ENCODE measurements around the gene CENPT. TPM values are rescaled to one million over a fixed set of nuclear protein-coding genes. Genes with fewer than 3 reads are reported as not detected.

Gene CENPT
- total RNA-seq, 1 donor from 2014 or later: 10.3 TPM

DNA sequence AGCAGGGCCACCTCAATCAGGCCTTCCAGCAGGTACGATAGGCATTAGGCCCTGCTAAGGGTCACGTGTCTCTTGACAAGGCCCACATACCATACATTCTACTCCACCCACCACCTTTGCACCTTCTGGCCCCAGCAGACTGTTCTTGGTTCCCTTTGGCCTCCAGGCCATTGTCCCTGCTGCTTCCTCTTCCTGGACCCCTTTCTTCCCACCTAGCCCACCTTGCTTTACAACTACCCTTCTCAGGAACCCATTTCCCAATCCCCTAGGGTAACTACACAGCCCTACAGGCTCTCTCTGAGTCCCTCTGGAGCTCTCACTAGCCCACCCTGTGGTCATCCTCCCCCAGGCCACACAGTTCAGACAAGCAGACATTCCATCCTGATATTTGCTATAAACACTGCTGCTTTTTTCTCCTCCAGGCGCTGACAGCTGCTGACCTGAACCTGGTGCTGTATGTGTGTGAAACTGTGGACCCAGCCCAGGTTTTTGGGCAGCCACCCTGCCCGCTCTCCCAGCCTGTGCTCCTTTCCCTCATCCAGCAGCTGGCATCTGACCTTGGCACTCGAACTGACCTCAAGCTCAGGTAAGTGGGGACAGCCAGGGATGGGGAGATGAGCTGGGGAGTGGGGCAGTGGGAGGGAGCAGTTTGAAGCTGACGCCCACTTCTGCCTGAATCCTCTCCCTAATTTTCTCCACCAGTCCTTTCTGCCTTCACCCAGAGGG lies 35.8 kb upstream of the CENPT start:
- no peak overlapping the region for H3K4me3 ChIP-seq (ENCODE audit: low read depth, low read length)
- H3K27me3 ChIP-seq (ENCODE audit: control insufficient read depth, insufficient read depth, low read length): no peaks in the 10 kb centered on the region
- TF ChIP-seq, protein P1, sequence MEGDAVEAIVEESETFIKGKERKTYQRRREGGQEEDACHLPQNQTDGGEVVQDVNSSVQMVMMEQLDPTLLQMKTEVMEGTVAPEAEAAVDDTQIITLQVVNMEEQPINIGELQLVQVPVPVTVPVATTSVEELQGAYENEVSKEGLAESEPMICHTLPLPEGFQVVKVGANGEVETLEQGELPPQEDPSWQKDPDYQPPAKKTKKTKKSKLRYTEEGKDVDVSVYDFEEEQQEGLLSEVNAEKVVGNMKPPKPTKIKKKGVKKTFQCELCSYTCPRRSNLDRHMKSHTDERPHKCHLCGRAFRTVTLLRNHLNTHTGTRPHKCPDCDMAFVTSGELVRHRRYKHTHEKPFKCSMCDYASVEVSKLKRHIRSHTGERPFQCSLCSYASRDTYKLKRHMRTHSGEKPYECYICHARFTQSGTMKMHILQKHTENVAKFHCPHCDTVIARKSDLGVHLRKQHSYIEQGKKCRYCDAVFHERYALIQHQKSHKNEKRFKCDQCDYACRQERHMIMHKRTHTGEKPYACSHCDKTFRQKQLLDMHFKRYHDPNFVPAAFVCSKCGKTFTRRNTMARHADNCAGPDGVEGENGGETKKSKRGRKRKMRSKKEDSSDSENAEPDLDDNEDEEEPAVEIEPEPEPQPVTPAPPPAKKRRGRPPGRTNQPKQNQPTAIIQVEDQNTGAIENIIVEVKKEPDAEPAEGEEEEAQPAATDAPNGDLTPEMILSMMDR (IDR thresholded peaks at IDR 0.05; ENCODE audit: insufficient read depth, low read length, severe bottlenecking): no peak
- H3K36me3 ChIP-seq (ENCODE audit: control insufficient read depth, insufficient read depth, low read length): peaks cover 47% of the 10 kb centered on the region
- no peak for FAIRE-seq
- no peak for DNase-seq (ENCODE audit: low read depth)

DNA sequence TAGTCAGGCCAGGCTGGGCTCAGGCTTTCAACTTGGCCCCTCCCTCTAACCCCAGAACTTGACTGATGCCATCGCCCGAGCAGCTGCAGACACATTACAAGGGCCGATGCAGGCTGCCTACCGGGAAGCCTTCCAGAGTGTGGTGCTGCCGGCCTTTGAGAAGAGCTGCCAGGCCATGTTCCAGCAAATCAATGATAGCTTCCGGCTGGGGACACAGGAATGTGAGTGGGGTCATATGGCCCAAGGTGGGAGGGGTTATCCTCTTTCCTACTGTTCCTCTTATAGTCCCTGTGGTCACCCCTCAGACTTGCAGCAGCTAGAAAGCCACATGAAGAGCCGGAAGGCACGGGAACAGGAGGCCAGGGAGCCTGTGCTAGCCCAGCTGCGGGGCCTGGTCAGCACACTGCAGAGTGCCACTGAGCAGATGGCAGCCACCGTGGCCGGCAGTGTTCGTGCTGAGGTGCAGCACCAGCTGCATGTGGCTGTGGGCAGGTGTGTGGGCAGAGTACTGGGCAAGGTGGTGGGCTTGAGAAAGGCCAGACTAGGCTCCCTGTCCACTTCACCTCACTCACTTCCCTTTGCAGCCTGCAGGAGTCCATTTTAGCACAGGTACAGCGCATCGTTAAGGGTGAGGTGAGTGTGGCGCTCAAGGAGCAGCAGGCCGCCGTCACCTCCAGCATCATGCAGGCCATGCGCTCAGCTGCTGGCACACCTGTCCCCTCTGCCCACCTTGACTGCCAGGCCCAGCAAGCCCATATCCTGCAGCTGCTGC lies 35.1 kb upstream of the CENPT start:
- no peak for FAIRE-seq
- Histone ChIP-seq H3K4me3 (ENCODE audit: low read depth, low read length) (no peak overlapping the region), H3K36me3 (ENCODE audit: control insufficient read depth, insufficient read depth, low read length) (peaks cover 53% of the 10 kb centered on the region), H3K27me3 (ENCODE audit: control insufficient read depth, insufficient read depth, low read length) (no peaks in the 10 kb centered on the region)
- TF ChIP-seq, protein P1 (IDR thresholded peaks at IDR 0.05; ENCODE audit: insufficient read depth, low read length, severe bottlenecking): no peak
- DNase-seq (ENCODE audit: low read depth): no peak

DNA sequence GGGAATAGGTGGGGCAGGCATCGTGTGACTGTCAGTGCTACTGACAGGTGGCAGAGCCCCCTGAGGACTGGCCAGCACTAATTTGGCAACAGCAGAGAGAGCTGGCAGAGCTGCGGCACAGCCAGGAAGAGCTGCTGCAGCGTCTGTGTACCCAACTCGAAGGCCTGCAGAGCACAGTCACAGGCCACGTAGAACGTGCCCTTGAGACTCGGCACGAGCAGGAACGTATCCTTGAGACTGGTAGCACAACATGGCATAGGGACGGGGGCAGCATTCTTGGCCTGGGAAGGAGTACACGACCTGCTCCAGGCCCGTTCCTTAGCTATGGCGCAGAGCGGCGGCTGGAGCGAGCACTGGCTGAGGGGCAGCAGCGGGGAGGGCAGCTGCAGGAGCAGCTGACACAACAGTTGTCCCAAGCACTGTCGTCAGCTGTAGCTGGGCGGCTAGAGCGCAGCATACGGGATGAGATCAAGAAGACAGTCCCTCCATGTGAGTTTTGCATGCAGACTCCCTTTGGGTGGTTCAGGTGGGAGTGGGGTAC lies 34.2 kb upstream of the CENPT start:
- Histone ChIP-seq H3K36me3 (ENCODE audit: control insufficient read depth, insufficient read depth, low read length) (peaks cover 59% of the 10 kb centered on the region), H3K27me3 (ENCODE audit: control insufficient read depth, insufficient read depth, low read length) (no peaks in the 10 kb centered on the region), H3K4me3 (ENCODE audit: low read depth, low read length) (no peak overlapping the region)
- DNase-seq (ENCODE audit: low read depth) (no peak), FAIRE-seq (peak; percentile 81)
- TF ChIP-seq, protein P1 (IDR thresholded peaks at IDR 0.05; ENCODE audit: insufficient read depth, low read length, severe bottlenecking): no peak

DNA sequence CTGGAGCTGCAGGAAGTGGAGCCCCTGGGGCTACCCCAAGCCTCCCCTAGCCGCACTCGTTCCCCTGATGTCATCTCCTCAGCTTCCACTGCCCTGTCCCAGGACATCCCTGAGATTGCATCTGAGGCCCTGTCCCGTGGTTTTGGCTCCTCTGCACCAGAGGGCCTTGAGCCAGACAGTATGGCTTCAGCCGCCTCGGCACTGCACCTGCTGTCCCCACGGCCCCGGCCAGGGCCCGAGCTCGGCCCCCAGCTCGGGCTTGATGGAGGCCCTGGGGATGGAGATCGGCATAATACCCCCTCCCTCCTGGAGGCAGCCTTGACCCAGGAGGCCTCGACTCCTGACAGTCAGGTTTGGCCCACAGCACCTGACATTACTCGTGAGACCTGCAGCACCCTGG lies 33.1 kb upstream of the CENPT start:
- no peaks in the 10 kb centered on the region for H3K27me3 ChIP-seq (ENCODE audit: control insufficient read depth, insufficient read depth, low read length)
- no peak for DNase-seq (ENCODE audit: low read depth)
- peaks cover 57% of the 10 kb centered on the region for H3K36me3 ChIP-seq (ENCODE audit: control insufficient read depth, insufficient read depth, low read length)
- TF ChIP-seq, protein P1 (IDR thresholded peaks at IDR 0.05; ENCODE audit: insufficient read depth, low read length, severe bottlenecking): no peak
- no peak overlapping the region for H3K4me3 ChIP-seq (ENCODE audit: low read depth, low read length)
- FAIRE-seq: no peak

DNA sequence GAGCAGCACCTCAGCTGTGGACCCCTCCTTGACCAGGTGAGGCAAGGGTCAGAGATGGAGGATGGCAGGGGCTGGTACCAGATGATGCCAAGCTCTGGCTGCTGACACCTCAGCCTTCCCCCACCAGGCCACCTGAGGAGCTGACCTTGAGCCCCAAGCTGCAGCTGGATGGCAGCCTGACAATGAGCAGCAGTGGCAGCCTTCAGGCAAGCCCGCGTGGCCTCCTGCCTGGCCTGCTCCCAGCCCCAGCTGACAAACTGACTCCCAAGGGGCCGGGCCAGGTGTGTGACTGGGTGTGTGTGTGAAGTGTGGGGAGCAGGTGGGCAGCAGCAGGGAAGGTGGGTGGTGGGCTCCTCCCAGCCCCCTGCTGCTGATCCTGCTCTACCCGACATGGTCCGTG lies 32.4 kb upstream of the CENPT start:
- FAIRE-seq: no peak
- no peak for DNase-seq (ENCODE audit: low read depth)
- Histone ChIP-seq H3K4me3 (ENCODE audit: low read depth, low read length) (no peak overlapping the region), H3K36me3 (ENCODE audit: control insufficient read depth, insufficient read depth, low read length) (peaks cover 57% of the 10 kb centered on the region), H3K27me3 (ENCODE audit: control insufficient read depth, insufficient read depth, low read length) (no peaks in the 10 kb centered on the region)
- TF ChIP-seq, protein P1 (IDR thresholded peaks at IDR 0.05; ENCODE audit: insufficient read depth, low read length, severe bottlenecking): no peak

Measured in bronchial epithelial cell (primary cell).